Body of pancreas (tissue), 4 donors: Measurements from ENCODE around the gene NOS1.
"Not testable (repeated sequence)": the region's sequence is repeated elsewhere in the genome, so short reads cannot be mapped to it uniquely, and the experiment has no call there.

Experiments used
- POLR2A ChIP-seq, 3 donors: fragments of 450-650 bp; IDR thresholded peaks; one replicate each; pipeline ENCODE4 v1.6.1; 2016; ENCODE audit warnings: antibody characterized with exemption in 3 of 3, mild to moderate bottlenecking in 2 of 3
- TF ChIP-seq, protein P1 (sequence below), 7 experiments: fragments of 450-650 bp in 4 of 7; fragments of 200-600 bp in 3 of 7; sonication (generic) in 3 of 7; IDR thresholded peaks; one replicate each; pipeline ENCODE4 v1.5.1; 2016 to 2019; ENCODE audit warnings: antibody characterized with exemption in 7 of 7

DNA sequence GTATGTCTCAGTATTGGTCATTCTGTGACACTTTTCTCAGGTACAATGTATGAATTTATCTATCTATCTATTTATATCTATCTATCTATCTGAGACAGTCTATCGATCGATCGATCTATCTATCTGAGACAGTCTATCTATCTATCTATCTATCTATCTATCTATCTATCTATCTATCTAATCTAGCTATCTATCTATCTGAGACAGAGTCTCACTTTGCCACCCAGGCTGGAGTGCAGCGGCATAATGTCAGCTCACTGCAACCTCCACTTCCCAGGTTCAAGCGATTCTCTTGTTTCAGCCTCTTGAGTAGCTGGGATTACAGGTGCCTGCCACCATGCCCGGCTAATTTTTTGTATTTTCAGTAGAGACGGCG, 180.0 kb downstream of the NOS1 start:
- TF ChIP-seq, protein P1, sequence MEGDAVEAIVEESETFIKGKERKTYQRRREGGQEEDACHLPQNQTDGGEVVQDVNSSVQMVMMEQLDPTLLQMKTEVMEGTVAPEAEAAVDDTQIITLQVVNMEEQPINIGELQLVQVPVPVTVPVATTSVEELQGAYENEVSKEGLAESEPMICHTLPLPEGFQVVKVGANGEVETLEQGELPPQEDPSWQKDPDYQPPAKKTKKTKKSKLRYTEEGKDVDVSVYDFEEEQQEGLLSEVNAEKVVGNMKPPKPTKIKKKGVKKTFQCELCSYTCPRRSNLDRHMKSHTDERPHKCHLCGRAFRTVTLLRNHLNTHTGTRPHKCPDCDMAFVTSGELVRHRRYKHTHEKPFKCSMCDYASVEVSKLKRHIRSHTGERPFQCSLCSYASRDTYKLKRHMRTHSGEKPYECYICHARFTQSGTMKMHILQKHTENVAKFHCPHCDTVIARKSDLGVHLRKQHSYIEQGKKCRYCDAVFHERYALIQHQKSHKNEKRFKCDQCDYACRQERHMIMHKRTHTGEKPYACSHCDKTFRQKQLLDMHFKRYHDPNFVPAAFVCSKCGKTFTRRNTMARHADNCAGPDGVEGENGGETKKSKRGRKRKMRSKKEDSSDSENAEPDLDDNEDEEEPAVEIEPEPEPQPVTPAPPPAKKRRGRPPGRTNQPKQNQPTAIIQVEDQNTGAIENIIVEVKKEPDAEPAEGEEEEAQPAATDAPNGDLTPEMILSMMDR (IDR thresholded peaks at IDR 0.05), result not testable (repeated sequence)
- TF ChIP-seq POLR2A (IDR thresholded peaks at IDR 0.05), result not testable (repeated sequence)
